Kidney capillary endothelial cell (primary cell): ENCODE results near the gene RPRD1B.

Experiments
- DNase-seq: peaks from one replicate; pipeline ENCODE4 v3.0.0-alpha.2; 2018; ENCODE audit warnings: low spot score

Gene RPRD1B

DNA sequence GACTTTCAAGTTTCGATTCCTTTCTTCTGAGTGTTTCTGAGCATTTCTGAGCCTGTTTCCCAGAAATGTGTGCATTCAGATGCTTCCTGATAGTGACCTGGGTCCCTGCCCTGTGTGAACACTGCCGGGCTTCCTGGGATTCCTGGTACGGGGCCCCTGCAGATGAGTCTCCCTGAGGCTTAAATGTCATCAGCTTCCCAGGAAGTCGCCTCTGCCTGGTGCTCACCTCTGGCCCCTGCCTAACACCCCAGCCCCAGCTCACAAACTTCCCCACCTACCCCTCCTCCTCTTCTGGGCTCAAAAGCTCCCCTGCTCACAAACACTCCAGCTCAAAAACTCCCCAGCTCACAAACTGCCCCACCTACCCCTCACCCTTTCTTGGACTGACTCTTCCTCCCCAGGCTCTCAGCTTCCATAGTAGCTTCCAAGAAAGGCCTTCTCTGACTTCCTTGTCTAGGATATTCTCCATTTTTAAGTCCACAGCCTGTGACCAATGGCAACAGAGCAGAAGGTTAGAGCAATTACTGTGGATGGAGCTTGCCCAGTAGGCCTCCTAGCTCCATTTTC, 89.6 kb downstream of the RPRD1B start:
- no peak for DNase-seq

DNA sequence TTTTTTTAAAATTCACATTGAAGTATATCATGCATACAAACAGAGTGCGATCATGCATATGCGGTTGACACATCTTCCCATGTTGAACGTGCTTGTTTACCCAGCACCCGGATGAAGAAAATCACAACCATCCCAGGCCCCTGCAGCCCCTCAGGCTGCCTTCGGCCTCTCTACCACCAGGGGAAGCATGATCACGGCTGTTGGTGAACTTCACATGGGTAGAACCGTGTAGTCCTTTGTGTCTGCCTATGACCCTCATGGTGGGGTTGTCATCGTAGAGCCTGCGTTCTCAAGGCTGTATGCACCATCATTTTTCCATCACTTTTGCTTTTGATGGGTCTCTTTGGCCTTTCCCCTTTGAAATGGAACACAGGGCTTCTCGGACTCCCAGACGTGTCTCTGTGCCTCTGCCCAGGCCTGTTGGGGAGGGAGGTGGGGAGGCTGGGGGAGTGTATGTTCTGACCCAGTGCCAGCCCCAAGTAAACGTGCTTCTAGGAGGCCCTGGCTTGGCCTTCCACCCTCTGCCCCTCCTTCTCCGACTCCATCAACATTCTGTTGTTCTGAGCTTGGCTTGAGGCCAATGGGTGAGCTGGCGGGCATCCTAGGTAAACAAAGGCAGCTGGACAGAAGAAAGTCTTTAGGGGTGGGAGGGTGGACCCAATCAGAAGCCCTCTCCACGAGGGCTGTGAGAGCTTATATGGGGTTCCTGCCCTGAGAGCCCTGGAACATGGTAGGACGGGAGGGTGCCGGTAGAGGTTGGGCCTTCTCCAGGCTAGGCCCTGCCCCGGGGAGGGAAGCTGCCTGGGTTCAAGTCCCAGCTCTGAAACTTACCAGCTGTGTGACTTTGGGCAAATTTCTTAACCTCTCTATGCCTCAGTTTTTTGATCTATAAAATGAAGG, 91.9 kb downstream of the RPRD1B start:
- no peak for DNase-seq

DNA sequence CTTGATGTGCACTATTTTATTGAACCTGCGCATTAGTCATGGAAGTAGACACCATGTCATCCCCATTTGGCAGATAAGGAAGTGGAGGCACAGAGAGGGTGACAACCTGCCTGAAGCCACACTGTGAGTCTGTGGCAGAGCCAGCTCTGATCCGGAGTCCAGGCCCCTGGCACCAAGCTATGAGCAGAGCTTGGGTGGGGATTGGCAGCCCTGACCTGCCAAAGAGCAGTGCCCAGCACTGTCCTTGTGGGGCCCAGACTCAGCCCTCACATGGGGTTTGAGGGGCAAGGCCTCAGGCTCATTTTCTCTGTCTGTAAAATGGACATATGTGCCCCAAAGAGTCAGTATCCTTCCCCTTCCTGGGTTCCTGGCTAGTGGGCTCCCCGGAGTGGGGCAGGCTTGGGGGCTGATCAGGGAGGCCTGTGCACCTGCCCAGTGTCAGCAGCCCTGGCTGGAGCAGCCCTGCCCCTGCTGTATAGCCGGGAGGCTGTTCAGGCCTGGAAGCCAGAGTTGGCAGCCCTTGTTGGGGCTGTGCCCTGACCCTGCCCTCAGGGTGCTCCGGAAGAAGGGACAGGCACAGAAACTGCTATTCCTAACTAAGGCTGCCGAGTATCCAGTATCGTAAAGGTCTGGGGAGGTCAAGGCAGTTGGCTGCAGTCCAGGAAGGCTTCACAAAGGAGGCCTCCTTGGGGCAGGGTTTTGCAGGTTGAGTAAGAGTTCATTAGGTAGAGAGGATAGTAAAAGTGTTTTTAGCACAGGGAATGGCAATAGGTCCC, 92.8 kb downstream of the RPRD1B start:
- no peak for DNase-seq

DNA sequence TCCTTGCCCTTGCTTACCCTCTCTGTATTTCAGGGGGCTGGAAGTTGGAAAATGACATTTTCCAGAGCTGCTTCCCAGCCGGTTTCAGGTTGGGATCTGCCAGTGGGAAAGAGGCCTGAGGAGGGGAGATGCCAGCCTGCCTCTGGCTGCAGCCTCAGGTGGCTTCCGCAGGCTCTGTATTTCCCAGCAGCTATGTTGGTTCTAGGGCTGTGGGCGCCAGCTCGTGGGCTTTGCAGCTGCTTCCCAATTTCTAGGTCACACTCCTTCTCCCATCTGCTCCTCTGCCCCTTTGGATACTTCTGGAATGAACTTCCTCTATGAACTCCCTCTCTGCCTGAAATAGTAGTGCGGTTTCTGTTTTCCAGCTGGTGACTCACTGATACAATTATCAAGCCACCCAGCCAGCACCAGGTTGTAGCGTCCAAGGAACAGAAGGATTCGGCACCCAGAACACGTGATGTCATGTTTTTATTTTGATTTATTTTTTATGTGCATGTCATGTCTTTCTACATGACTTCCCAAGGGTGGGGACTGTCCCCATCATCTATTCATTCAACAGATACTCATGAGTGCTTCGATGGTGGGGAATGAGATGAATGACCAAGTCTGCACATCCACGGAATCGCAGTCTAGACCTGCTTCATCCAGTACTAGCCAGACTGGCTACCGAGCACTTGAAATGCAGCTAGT, 93.5 kb downstream of the RPRD1B start:
- DNase-seq: no peak

DNA sequence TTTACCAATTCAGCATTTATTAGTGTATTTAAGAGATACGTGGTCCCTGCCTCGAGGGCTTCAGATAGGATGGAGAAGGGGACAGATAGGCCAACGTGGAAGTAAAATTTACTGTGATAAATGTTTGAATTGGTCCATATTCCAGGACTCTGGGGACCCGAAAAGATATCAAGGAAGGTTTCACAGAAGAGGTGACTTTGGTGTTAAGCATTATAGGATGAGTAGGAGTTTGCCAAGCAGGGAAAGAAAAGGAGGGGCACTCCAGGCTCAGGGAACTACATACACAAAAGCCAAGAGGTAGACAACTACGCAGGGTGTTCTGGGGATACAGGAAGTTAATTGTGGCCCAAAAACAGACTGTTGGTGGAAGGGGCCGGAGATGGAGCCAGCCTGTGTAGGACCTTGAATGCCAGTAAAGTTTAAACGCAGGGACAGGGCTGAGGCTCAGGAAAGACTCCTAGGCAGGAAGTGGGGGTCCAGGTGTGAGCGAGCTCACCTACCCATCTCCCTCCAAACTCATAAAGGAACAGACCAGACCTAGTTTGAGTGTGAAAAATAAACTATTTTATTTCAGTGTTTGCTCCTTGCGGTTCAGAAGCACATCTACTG, 94.5 kb downstream of the RPRD1B start:
- DNase-seq: no peak

DNA sequence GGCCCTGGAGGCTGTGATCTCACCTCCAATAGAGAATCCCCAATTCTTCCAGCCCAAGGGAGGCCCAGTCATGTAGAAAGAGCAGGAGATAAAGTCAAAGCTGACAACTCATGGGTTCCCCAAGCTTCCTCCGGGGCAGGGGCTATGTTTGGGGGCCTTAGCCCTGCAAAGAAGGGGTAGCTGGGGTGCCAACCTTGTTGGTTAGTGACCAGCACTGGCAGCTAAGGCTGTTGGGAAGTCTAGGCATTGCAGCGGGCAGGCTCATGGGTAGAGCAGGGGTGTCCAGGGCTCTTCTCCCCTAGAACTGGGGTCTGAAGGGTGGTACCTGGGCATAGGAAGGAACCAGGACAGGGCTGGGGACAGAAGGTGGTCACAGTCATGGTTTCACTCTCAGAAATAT, 95.1 kb downstream of the RPRD1B start:
- DNase-seq: no peak

DNA sequence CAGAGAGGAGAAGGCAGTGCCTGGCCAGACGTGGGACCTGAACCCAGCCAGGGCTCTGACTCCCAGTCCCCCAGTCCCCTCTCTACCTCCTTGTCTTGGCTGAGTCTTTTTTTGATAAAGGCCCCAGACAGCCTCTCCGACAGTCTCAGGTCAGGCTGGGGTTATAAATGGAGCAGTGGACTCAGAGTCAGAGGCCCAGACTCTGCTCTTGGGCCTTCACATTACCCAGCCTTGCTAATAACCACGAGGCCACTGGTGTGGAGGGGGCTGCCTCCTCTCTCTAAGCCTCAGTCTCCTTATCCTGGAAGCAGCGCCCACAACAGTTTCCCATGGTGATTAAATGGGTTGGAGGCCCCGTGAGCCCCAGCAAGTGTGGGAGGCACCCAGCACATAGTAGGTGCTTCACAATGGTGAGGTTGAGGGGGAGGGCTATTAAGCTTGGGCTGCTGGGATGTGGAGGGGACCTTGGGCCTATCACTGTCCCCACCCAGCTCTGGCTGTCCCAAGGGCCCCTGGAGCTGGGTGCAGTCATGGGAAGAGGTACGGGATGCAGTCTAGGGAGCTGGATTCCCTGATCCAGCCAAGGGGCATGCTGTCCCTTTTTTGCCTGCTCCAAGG, 95.8 kb downstream of the RPRD1B start:
- DNase-seq: no peak

DNA sequence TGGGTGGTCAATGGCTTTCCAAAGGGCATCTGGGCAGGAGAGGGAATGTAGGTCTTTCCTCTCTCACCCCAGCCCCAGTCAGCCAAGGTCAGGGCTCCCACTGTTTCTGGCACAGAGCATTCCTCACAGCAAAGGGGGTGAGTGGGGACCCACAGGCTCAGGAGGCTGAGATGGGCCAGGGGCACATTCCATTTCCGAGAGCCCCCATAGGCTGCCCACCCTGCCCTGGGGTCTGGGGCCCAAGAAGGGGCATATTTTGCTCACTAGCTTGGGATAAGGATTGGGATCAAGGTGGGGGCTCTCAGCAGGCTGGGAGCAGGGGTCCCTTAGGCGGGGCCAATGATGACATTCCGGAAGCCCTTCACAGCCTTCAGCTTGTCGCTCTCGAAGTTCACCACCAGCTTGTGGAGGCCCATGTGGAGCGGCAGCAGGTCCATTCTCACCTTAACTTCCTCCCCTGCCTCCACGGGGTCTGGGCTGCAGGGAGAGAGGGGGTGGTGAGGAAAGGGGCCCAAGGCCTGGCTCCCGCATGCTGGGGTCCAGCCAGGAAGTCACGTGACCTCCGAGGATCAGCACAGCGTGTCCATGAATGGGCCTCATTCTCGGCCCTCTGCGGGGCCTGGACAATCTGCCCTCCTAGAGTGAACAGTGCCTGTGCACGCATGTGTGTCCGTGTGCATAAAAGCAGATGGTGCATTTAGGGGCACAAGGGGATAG, 96.5 kb downstream of the RPRD1B start:
- no peak for DNase-seq

DNA sequence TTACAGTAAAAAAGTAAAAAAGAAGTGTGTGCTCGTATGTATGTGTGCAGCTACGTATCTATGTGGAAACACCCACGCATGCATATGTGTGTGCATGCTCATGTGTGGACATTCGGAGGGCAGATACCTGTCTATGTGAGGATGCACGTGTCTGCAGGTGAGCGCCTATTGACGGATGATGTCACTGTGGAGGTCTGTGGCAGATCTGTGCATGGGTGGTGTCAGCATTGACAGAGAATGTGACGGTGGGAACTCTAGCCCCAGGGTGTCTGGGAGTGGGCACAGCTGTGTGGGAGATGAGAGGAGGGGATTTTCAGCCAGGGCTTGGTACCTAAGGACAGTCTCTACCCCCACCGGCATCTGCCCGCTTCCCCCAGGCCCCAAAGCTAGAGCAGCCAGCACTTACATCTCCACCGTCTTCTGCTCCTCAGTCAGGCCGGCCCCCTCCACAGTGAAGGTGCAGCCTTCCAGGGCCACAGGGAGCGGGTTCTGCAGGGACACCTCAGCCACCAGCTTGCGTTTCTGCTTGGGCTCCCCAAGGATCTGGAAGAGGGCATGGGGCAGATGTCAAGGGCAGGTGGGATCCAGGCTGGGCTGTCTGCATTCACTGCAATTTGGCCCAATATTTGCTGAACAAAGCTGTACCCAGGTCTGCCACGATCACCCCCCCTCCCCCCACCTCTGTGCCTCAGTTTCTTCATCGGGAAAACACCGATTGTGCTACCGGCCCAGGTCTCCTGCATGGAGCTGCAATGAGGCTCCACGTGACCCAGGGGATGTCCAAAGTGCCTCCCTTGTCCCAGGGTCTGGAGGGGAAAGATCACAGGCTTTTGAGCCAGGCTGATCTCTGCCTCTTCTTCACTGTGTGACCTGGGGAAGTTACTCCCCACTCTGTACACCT, 97.4 kb downstream of the RPRD1B start:
- no peak for DNase-seq

DNA sequence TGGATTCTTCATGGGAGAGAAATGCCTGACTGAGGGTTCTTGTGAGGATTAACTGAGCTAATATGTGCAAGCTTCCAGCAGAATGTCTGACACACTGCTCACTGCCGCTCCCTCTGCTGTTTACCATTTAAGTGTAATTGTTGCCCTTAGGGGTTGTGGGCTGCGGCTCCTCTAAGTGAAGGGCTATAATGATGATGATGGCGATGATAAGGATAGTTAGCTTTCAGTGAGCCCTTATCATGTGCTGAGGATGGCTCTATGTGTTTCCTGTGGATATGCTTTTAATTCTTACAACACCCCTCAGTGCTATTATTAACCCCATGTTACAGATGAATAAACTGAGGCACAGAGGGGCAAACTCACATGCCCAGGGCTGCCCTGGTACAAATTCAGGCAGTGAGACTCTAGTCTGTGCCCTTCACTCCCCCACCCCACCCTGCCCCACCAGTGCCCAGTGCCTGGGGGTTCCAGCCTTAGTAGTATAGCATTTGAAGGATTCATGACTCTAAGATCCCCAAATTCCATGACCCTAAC, 98.1 kb downstream of the RPRD1B start:
- DNase-seq: no peak

DNA sequence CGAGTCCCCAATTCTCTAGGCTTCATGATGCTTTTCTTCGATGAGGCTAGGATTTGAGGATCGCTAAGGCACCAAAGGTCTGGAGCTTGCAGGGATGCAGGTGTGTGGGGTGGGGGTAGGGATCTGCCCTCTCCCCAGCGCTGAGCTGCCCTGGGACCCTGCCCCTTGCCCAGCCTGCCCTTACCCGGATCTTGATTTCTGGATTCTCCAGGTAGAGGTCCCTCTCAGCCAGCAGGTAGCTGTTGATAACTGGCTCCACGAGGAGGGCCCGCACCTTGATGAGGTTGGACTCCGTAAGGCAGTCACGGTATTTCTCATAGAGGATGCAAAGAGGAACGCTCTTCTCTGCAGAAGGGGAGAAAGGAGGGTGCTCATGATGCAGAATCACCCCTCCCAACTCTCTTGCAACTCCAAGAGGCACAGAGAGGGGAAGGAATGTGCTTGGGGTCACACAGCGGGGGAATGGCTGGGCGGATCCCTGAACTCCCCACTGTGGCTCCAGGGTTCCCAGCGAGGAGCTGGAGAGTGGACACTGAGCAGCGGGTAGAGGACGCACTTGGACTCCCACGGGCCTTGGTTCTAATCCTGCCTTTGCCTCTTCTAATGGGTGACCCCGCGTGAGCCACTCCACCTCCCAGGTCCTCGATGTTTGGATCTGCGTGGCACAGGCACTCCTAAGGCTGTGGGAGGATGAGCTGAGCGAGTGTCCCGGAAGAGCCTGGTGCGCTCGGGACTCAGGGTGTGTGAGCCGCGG, 98.8 kb downstream of the RPRD1B start:
- DNase-seq: no peak

DNA sequence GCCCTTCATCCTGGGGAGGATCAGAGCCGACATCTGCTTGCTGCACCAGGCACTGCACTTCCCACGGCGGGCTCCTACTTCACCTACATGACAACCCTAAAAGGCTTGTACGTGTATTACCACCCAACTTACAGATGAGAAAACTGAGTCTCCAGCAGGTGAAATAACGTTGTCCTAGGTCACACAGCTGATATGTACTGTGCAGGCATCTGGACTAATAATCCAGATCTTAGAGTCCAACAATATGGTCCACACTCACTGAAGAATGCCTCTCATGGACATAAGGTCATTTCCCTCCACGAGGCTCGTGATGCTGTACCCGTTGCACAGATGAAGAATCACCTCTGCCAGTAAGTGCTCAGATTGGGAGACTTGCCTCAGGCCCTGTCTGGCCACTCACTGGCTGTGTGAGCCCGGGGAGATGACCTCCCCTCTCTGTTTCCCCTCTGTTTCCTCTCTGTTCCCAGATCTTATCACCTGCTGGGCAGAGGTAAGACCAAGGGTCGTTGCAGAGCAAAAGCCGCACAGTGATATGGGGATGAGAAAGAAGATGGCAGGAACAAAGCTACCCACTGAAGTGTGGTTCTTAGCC, 99.5 kb downstream of the RPRD1B start:
- no peak for DNase-seq

DNA sequence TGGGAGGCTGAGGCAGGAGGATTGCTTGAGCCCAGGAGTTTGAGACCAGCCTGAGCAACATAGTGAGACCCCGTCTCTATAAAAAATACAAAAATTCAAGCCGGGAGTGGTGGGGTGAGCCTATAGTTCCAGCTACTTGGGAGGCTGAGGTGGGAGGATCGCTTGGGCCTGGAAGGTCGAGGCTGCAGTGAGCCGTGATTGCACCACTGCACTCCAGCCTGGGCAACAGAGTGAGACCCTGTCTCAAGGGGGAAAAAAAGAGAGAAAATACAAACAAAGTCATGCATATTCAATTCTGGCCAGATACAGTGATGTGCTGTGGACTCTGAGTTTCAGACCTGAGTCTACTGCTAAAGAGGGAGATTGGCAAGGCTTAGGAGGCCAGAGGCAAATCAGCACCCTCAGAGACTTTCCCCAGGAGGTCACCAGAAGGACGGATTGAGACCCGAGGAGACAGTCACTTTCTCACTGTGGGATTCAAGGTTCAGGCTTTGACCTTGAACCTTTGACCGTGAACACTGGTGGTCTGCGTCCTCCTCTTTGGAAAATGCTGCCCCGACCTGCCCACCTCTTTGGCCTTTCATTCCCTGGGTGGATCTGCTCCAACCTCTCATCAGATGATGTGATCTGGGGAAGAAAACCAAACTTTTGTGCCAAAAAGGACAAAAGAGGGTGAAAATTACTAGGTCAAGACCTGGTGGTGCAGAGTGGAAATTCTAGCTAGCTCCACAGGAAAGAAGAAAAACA, 100.3 kb downstream of the RPRD1B start:
- DNase-seq: no peak

DNA sequence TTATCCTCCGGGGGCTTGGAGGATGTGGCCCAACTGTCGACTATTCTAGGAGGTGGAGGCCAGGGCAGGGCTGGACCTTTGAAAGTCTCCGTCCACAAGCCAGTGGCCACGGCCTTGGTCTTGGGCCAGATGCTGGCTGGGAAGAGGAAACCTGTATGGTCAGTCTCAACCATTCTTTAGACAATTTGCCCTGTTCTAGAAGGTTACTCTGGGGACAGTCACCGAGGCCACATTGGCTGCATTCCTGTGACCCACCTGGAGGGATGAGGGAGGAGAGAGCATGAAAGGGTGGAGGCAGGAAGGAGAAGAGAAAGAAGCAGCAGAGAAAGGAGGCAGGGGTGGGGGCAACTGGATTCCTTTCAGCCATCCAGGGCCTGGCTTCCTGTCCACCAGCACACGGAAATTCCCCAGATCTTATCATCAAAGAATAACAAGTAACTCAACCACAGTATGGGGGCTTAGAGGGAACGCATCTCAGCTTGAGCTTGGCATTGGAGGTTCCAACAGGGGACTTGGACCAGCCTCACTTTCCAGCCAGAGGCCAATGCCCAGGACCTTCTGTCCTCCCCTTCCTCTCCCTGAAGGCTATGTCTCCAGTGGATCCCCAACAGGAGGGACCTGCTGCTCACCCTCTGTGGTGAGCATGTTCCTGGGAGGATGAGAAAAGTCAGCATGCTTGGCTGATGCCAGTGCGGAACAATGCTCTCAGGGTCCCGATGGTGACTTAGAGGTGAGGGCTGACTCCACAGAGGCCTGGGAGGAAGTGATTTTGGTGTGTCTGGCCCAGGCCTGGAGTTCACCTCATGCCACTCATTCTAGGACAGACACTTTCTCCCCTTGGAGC, 101.1 kb downstream of the RPRD1B start:
- DNase-seq: peak; percentile 61

DNA sequence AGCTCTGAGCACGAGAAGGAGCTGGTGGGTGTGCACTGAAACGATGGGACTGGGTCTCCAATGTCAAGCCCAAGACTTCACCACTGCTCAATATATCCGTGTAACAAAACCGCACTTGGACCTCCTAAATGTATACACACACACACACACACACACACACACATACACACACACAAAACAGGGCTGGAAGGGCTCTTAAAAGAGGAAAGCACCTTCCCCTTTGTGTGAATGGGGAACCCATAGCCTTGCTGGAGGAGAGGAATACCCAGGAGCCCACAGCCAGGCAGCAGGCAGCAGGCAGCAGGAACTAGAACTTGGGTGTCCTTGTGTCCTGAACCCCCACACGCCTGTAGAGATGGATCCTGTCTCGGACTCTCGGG, 101.7 kb downstream of the RPRD1B start:
- no peak for DNase-seq

DNA sequence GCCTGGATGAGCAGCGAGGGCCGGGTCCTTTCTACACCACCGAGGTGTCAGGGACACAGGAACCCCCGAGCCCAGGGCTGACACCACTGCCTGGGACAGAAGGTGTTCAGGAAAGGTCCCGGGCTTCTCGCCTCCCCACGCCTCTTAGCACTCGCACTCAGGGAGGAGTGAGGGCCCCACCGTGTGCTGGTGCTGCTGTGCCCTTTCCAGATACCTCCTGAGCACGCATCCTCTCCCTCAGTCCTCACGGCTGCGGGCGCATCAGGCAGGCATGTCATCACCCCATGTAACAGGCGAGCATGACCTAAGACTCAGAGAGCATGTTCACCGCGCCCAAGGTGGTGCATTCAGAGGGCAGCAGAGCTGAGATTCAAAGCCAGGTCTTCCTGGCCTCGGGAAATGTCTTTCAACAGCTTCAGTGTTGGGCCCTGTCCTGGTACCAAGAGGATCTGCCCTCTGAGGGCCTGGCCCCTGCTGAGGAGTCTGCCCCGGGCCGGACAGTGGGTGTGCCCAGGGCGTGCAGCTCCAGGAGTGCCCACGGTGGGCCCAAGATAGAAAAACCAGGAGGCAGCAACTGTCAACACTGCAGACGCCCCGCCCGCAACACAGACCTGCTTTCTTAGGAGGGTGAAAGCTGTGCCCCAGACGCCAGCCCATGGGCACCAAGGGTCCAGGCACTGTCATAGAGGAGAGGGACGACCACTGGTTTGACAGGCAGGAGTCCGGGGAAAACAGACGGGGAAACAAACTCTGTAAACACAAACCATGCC, 102.3 kb downstream of the RPRD1B start:
- DNase-seq: no peak
